AG04450 (cell line): ENCODE measurements around the gene POTEH. TPM values are rescaled to one million over a fixed set of nuclear protein-coding genes. Genes with fewer than 3 reads are reported as not detected.
"Not testable (repeated sequence)": the region's sequence is repeated elsewhere in the genome, so short reads cannot be mapped to it uniquely, and the experiment has no call there.

ENCODE experiments used
- CTCF ChIA-PET: fragments of 300-600, 350-600 bp; formaldehyde crosslinking; extraction: SDS; loops from one replicate; lab custom pipeline; 2022; ENCODE audit warnings: antibody characterized with exemption, inconsistent platforms; lab: Charles Lee
- POLR2A ChIA-PET: fragments of 350-600 bp; formaldehyde crosslinking; extraction: SDS; loops from one replicate; lab custom pipeline; 2021; ENCODE audit warnings: antibody characterized with exemption, inconsistent platforms; lab: Yijun Ruan, JAX
- DNase-seq: peaks from one replicate; pipeline ENCODE4 v3.0.0-alpha.2; 2011; ENCODE audit warnings: low read depth, low spot score
- H3K27ac ChIP-seq: one replicate; pipeline ENCODE4 v1.5.1; 2012; ENCODE audit warnings: low read depth, low read length, control low read depth
- H3K27me3 ChIP-seq: one replicate; pipeline ENCODE4 v1.6.0; 2012; ENCODE audit warnings: low read length; ENCODE audit not compliant: control insufficient read depth, insufficient read depth
- H3K4me3 ChIP-seq: 2 replicates; pipeline ENCODE4 v1.5.1; 2011; ENCODE audit warnings: mild to moderate bottlenecking, low read depth, low read length, control low read depth
- H3K9me3 ChIP-seq: 2 replicates; pipeline ENCODE4 v1.5.1; 2012; ENCODE audit warnings: low read length; ENCODE audit not compliant: control insufficient read depth, insufficient read depth
- polyA minus RNA-seq: library from RNA; depleted of rRNA, polyadenylated mRNA; stranded (reverse); fragments of >200 nt; gene quantifications from 2 replicates; pipeline ENCODE4 v1.2.3, GENCODE V29; 2011; rRNA and poly(A)+ RNA removed
- polyA plus RNA-seq: library from polyadenylated mRNA; depleted of rRNA; stranded (reverse); fragments of >200 nt; gene quantifications from 2 replicates; pipeline ENCODE4 v1.2.3, GENCODE V29; 2011; rRNA removed

POTEH gene
- not detected in 2 replicates for polyA plus RNA-seq
- polyA minus RNA-seq: not detected in 2 replicates

- H3K9me3 ChIP-seq: peaks cover 17% of the 10 kb centered on the region
- H3K27me3 ChIP-seq, H3K27ac ChIP-seq, POLR2A ChIA-PET, H3K4me3 ChIP-seq, CTCF ChIA-PET, DNase-seq: not testable (repeated sequence)
Measured at GRCh38 chr22:15689749-15690125, at the start of gene POTEH. POTEH (plus strand) TSS chr22:15690026; CDS start chr22:15690078, 52 bp downstream.

- H3K27me3 ChIP-seq, H3K4me3 ChIP-seq, H3K9me3 ChIP-seq, CTCF ChIA-PET, DNase-seq, H3K27ac ChIP-seq, POLR2A ChIA-PET: not testable (repeated sequence)
Measured at GRCh38 chr22:15642288-15642861, 47.5 kb upstream of the POTEH start.

GRCh38 chr22:15651954-15652353, 37.9 kb upstream of the POTEH start:
- H3K9me3 ChIP-seq, DNase-seq, H3K4me3 ChIP-seq, POLR2A ChIA-PET, H3K27me3 ChIP-seq, CTCF ChIA-PET, H3K27ac ChIP-seq: not testable (repeated sequence)

GRCh38 chr22:15652738-15653137, 37.1 kb upstream of the POTEH start:
- CTCF ChIA-PET, H3K4me3 ChIP-seq, DNase-seq, H3K27me3 ChIP-seq, H3K9me3 ChIP-seq, H3K27ac ChIP-seq, POLR2A ChIA-PET: not testable (repeated sequence)

GRCh38 chr22:15653241-15653640, 36.6 kb upstream of the POTEH start:
- H3K9me3 ChIP-seq, H3K27me3 ChIP-seq, CTCF ChIA-PET, H3K4me3 ChIP-seq, DNase-seq, H3K27ac ChIP-seq, POLR2A ChIA-PET: not testable (repeated sequence)

GRCh38 chr22:15661102-15661501, 28.7 kb upstream of the POTEH start:
- CTCF ChIA-PET, H3K4me3 ChIP-seq, POLR2A ChIA-PET, DNase-seq, H3K27me3 ChIP-seq, H3K27ac ChIP-seq, H3K9me3 ChIP-seq: not testable (repeated sequence)

- H3K9me3 ChIP-seq, CTCF ChIA-PET, H3K27ac ChIP-seq, POLR2A ChIA-PET, H3K4me3 ChIP-seq, DNase-seq, H3K27me3 ChIP-seq: not testable (repeated sequence)
Measured at GRCh38 chr22:15664682-15665081, 25.1 kb upstream of the POTEH start.

GRCh38 chr22:15665478-15665877, 24.3 kb upstream of the POTEH start:
- CTCF ChIA-PET, POLR2A ChIA-PET, H3K27me3 ChIP-seq, H3K9me3 ChIP-seq, H3K4me3 ChIP-seq, H3K27ac ChIP-seq, DNase-seq: not testable (repeated sequence)

GRCh38 chr22:15669430-15669829, 20.4 kb upstream of the POTEH start:
- H3K27ac ChIP-seq, CTCF ChIA-PET, H3K4me3 ChIP-seq, DNase-seq, H3K27me3 ChIP-seq, H3K9me3 ChIP-seq, POLR2A ChIA-PET: not testable (repeated sequence)

GRCh38 chr22:15679702-15680101, 10.1 kb upstream of the POTEH start:
- H3K4me3 ChIP-seq, H3K27me3 ChIP-seq, DNase-seq, H3K9me3 ChIP-seq, H3K27ac ChIP-seq, CTCF ChIA-PET, POLR2A ChIA-PET: not testable (repeated sequence)

- POLR2A ChIA-PET, H3K4me3 ChIP-seq, H3K9me3 ChIP-seq, H3K27me3 ChIP-seq, CTCF ChIA-PET, DNase-seq, H3K27ac ChIP-seq: not testable (repeated sequence)
Measured at GRCh38 chr22:15684115-15684514, 5.7 kb upstream of the POTEH start.

GRCh38 chr22:15684695-15685094, 5.1 kb upstream of the POTEH start:
- H3K27ac ChIP-seq, POLR2A ChIA-PET, H3K27me3 ChIP-seq, DNase-seq, H3K4me3 ChIP-seq, CTCF ChIA-PET: not testable (repeated sequence)
- H3K9me3 ChIP-seq: peaks cover 13% of the 10 kb centered on the region
